Activated naive CD4-positive, alpha-beta T cell treated with anti-CD3 and anti-CD28 coated beads, Interleukin-2, amount 50 U/mL, for 24 hours (primary cell): ENCODE data around the gene B3GALT4.
A peak's percentile ranks its signal among the peaks of the same experiment; 100 is the strongest.

Experiments used
- H3K27ac Mint-ChIP-seq: one replicate; pipeline ENCODE4 v1.8.0; 2021; ENCODE audit warnings: mild to moderate bottlenecking, mixed read lengths
- H3K27me3 Mint-ChIP-seq: one replicate; pipeline ENCODE4 v1.8.0; 2021; ENCODE audit warnings: mixed read lengths
- H3K36me3 Mint-ChIP-seq: one replicate; pipeline ENCODE4 v1.8.0; 2021; ENCODE audit warnings: mixed read lengths
- H3K4me1 Mint-ChIP-seq: one replicate; pipeline ENCODE4 v1.8.0; 2021; ENCODE audit warnings: mixed read lengths
- H3K4me3 Mint-ChIP-seq: one replicate; pipeline ENCODE4 v1.8.0; 2021; ENCODE audit warnings: mild to moderate bottlenecking, mixed read lengths
- H3K9me3 Mint-ChIP-seq: one replicate; pipeline ENCODE4 v1.8.0; 2021; ENCODE audit warnings: mixed read lengths

The B3GALT4 gene

DNA sequence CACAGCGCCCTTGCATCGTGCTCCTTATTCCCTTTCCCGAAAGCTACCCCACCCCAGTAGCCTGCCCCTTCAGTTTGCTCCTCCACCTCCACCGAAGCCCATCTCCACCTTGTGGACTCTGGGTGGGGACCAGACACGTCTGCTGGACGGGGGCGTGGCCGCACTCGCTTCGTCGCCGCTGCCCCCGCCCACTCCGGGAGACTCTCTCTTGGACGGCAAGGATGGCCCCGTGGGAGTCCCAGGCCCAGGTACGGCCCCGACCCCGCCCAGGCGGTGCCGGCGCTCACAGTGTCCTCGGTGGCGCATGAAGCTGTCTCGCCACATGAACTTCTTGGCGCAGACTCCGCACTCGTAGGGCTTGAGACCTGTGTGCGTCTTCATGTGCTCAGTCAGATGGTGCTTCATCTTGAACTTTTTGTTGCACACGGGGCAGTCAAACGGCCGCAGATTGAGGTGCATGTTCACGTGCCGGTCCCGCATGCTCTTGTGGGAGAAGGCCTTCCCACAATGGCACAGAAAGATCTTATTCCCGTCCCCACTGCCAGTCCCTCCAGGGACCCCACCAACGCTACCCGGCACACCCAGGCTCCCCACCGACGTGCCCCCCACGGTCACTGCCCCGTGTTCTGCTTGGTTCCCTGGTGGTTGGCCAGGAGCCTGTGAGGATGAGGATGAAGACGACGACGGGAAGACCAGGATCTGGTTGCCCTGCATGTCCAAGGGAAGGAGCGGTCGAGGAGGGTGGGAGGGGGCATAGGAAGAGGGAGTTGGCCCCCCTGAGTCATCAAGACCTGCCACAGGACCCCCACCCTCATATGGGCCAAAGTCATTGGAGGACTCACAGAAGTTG is 38.2 kb downstream of the B3GALT4 start:
- Mint-ChIP-seq H3K27ac (peak overlapping the region; percentile 96), H3K4me1 (peaks cover 66% of the 10 kb centered on the region), H3K27me3 (no peaks in the 10 kb centered on the region), H3K4me3 (peak overlapping the region; percentile 97), H3K36me3 (peaks cover 24% of the 10 kb centered on the region), H3K9me3 (no peaks in the 10 kb centered on the region)

DNA sequence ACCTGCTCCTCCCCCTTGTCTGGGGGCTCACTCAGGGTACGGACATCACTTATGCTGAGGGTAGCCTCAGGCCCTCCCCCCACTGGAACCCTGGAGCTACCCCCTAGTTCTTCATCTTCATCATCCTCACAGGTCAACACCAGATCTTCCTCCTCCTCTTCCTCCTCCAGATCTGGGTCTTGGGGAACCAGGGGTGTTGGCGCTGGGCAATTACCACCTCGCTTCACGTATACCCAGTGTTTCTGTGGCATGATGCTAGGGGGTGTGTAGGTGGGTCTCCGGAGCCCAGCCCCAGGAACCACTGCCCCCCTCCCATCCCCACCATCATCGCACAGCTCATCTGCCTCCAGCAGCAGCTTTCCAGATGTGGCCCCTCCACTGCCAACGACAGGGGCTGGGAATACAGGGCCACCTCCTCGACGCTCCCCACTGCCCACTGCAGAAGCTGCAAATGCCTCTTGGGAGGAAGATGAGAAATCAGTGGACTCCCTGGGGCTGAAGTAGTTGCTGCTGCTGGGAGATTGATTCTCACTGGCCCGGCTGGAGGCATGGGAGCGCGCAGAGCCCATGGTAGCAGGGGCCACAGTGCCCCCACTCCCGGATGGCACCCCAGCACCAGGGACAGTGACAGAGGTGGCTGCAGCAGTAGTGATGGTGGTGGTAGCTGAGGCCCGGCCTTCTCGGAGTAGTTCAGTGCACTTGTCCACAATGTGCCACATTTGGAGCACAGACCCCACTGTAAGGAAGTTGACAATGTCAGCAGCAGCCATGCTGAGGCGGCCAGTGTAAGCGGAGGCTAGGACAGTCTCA is 39.1 kb downstream of the B3GALT4 start:
- Mint-ChIP-seq H3K27ac (peak overlapping the region; percentile 73), H3K9me3 (no peaks in the 10 kb centered on the region), H3K27me3 (no peaks in the 10 kb centered on the region), H3K4me3 (peak overlapping the region; percentile 78), H3K36me3 (peaks cover 25% of the 10 kb centered on the region), H3K4me1 (peaks cover 70% of the 10 kb centered on the region)

DNA sequence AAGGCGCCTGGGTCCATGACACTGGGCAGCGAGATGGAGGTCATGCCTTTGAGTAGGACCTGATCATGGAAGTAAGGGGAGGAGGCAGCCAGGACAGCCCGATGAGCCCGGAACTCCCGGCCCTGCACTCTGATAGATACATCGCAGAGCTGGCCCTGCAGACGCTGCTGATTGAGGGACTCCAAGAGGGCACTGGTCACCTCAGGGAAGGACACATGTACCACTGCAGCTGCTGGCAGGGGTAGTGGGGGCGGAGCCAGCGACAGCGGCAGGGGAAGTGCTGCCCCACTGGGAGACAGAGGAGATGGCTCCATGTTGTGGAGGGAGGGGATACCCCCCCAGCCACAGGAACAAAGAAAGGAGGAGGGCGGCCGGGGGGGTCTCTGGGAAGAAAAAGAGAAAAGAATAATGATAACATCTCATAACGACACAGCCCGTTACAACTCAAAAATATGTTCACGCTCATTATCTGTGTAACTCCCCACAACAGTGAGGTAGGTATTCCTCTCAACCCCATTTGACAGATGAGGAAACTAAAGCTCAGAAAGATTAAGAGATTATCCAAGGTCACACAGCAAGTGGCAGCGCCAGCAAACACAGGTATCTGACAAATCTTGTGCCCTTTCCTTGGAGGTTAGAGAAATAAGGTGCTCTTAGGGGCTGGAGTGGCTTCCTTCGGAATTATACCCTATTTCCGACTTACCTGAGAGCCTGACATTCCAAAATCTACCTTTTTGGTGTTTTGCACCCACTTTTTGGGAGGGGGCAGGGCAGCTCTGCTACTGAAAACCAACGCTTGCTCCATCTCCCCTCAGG is 39.9 kb downstream of the B3GALT4 start:
- H3K4me3 Mint-ChIP-seq = peak overlapping the region; percentile 78

DNA sequence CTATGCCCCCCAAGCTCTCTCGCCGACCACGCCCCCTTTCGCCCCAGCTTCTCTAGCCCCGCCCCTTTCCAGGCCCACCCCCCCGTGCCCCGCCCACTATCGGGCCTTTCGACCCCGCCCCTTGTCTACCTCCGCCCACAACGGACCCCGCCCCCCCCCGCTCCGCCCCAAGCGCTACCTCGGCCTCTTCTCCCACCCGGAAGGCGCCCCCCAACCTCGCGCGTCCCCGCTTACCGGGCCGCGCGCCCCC is 40.4 kb downstream of the B3GALT4 start:
- H3K4me3 Mint-ChIP-seq = peak overlapping the region; percentile 78
- H3K4me1 Mint-ChIP-seq = peaks cover 76% of the 10 kb centered on the region
- no peaks in the 10 kb centered on the region for H3K9me3 Mint-ChIP-seq
- no peaks in the 10 kb centered on the region for H3K27me3 Mint-ChIP-seq
- peak overlapping the region; percentile 55 for H3K27ac Mint-ChIP-seq
- peaks cover 27% of the 10 kb centered on the region for H3K36me3 Mint-ChIP-seq

More for the DNA sequence above, 39.9 kb downstream of the B3GALT4 start:
- Mint-ChIP-seq H3K9me3 (no peaks in the 10 kb centered on the region), H3K36me3 (peaks cover 24% of the 10 kb centered on the region), H3K4me1 (peaks cover 74% of the 10 kb centered on the region), H3K27me3 (no peaks in the 10 kb centered on the region), H3K27ac (peak overlapping the region; percentile 73)

DNA sequence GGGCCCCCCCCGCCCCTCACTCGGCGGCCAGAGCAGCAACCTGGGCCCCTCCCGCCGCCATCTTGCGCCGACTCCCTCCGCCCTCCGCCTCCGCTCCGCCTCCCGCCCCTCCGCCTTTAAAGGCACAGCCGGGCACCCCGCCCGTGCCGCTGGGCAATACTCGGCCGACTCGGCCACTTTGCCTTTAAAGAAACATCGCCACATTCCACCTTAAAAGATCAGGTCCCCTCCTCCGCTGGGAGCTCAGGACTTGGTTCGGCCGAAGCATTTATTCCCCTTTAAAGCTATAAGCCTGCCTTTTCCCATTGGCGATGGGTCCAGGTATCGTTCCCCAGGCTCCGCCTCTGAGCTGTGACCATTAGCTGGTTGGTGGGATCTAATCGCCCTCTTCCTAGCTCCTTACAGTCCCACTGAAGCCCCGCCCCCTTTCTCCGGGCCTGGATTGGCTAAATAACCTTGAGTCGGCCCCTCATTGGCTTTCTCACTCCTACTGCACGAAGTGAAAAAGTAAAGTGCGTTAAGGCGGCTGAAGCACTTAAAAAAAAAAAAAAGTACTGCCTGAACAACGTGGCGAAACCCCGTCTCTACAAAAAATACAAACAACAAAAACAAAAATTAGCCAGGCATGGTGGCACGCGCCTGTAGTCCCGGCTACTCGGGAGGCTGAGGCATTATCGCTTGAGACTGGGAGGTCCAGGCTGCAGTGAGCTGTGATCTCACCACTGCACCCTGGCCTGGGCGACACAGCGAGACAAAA is 40.9 kb downstream of the B3GALT4 start, which contains the start of gene ZBTB22:
Gene ZBTB22 (minus strand): TSS at position 76 of the 757 bp plus-strand sequence. CDS start 828 bp downstream, outside the sequence.
- H3K4me1 Mint-ChIP-seq = peaks cover 79% of the 10 kb centered on the region
- H3K27ac Mint-ChIP-seq = peak within 1 kb of the TSS; percentile 96
- no peaks in the 10 kb centered on the region for H3K27me3 Mint-ChIP-seq
- H3K36me3 Mint-ChIP-seq = peaks cover 24% of the 10 kb centered on the region
- peak within 1 kb of the TSS; percentile 95 for H3K4me3 Mint-ChIP-seq
- no peaks in the 10 kb centered on the region for H3K9me3 Mint-ChIP-seq

DNA sequence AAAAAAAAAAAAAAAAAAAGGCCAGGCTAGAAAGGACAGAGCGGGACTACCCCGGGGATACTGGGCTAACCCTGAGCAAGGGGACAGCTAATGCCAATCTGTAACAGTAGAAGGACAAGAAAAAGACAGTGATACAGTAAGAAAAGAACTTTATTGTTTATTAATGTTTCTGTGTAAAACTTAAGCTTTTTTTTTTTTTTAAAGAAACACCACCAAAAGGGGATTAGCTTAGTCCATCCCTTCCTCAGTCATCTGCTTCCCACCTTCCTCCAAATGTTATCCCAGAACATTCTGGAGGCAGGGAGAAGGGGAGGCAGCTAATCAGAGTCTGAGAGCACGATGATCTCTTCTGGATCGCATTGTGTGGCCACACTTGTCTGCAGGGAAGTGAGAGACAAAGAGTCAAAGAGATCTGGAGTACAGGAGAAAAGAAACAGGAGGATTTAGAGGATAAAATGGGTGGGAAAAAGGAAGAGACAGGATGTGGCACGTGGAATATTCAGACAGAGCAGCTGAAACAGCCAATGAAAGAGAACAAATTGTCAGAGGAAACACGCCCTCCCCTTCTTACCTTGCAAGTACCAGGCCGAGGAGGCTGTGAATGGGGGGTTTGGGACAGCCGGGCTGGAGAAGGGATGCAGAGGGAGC is 41.6 kb downstream of the B3GALT4 start:
- Mint-ChIP-seq H3K9me3 (no peaks in the 10 kb centered on the region), H3K4me3 (peak overlapping the region; percentile 95), H3K4me1 (peaks cover 82% of the 10 kb centered on the region), H3K27me3 (no peaks in the 10 kb centered on the region), H3K27ac (peak overlapping the region; percentile 96), H3K36me3 (peaks cover 22% of the 10 kb centered on the region)

DNA sequence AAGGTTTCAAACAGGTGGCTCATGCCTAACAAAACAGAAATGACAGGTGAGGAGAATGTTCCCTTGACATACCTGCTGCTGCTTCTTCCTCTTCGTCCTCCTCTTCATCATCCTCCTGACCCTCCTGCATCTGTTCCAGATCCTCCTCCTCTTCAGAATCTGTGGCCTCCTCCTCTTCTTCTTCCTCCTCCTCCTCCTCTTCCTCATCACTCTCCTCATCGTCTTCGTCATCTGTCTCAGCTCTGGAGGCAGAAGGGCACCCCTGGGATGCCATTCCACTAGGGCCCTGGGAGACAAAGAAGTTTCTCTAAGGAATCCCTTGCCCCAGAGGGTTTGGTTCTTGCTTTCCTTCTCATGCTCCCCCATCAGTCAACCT is 43.0 kb downstream of the B3GALT4 start:
- H3K27ac Mint-ChIP-seq = peak overlapping the region; percentile 26
- H3K27me3 Mint-ChIP-seq = no peaks in the 10 kb centered on the region
- H3K9me3 Mint-ChIP-seq = no peaks in the 10 kb centered on the region
- peaks cover 86% of the 10 kb centered on the region for H3K4me1 Mint-ChIP-seq
- H3K4me3 Mint-ChIP-seq = peak overlapping the region; percentile 95
- peaks cover 22% of the 10 kb centered on the region for H3K36me3 Mint-ChIP-seq

DNA sequence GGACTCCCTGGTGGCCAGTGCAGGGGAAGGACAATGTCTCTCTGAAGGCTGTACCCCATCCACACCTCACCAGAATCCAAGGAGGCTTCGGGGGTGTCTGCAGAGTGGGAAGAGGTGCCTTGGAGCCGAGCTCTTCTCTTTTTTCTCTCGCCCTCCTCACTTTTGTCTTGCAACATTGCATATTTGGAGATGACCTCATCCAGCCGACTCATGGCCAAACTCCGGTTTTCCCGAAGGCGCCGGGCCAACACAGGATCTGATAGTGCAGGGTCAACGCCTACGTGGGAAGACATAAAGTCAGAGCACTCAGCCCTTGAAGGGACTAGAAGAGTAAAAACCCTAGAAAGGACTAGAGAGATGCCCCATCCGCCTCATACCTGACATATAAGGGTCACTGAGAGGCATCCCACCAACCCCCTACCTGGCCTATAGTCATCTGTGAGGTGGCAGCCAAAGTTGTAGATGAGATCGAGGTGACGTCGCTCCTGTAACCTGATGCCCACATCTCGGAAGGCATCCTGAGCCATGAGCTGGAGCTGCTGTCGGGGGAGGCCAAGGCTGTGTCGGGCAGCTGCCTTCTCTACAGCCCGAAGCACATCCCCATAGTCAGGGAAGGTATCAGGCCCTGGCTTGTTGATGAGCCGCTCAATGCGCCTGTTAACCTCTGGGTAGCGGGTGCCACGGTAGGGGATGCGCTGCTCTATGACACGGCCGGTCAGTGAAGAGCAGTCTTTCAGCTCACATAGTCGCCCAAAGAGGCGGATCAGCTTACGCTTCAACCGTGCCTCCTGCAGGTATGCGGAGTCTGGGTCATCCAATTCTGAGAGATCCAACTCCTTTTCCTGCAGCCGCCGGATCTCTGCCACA is 43.6 kb downstream of the B3GALT4 start:
- peaks cover 22% of the 10 kb centered on the region for H3K36me3 Mint-ChIP-seq
- no peaks in the 10 kb centered on the region for H3K27me3 Mint-ChIP-seq
- no peak overlapping the region for H3K27ac Mint-ChIP-seq
- peaks cover 80% of the 10 kb centered on the region for H3K4me1 Mint-ChIP-seq
- H3K4me3 Mint-ChIP-seq = peak overlapping the region; percentile 95
- no peaks in the 10 kb centered on the region for H3K9me3 Mint-ChIP-seq

DNA sequence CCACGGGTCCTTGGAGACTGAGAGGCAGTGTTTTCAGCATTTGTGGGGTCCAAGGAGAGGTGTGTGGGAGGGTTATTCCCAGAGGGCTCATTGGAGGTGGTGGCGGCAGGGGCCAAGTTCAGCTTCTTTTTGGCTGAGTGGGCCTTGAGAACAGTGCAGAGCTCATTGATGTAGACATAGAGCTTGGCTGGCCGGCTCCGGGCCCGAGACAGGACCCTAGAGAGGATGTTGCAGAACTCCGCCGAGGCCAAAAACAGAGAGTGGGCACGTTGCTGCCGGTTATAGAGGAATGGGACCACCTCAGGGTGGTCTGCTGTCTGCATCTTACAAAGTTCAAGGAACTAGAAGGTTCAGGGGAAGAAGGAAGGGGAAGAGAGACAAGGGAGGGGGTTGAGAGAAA is 44.3 kb downstream of the B3GALT4 start:
- no peaks in the 10 kb centered on the region for H3K27me3 Mint-ChIP-seq
- peaks cover 22% of the 10 kb centered on the region for H3K36me3 Mint-ChIP-seq
- peak overlapping the region; percentile 95 for H3K4me3 Mint-ChIP-seq
- H3K27ac Mint-ChIP-seq = peak overlapping the region; percentile 87
- H3K4me1 Mint-ChIP-seq = peaks cover 73% of the 10 kb centered on the region
- H3K9me3 Mint-ChIP-seq = no peaks in the 10 kb centered on the region

DNA sequence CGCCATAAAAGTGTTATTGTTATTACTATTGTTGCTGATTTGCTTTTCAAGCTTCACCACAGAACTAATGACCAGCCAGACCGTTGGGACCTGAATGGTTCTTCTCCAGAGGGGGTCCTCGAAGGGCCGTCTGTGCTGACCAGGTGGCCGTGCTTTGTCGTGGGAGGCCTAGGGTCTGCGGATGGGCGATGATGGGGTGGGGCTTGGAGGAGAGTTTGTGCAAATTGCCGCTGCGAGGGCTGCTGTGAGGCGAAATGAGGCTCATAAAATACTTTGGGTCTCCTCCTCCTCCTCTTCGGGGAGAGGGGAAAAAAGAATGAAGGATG is 46.7 kb downstream of the B3GALT4 start:
- no peaks in the 10 kb centered on the region for H3K27me3 Mint-ChIP-seq

DNA sequence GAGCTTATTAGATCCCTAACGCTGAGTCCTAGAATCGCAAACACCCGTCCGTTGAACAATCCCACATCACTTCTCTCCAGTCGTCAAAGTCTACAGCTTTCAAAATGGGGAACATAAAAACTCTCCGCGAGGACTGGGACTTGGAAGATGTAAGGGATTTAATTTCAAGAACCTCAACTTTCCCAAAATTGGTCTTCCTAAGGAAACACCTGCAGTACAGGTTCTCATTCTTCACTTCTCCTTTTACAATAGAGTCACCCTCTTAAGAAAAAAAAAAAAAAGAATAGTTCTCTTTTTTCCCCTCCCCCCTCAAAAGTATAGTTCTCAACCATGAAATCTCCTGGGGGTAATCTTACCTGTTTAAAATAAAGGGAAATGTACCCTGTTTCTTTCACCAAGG is 47.2 kb downstream of the B3GALT4 start:
- H3K36me3 Mint-ChIP-seq = peaks cover 18% of the 10 kb centered on the region
- peaks cover 47% of the 10 kb centered on the region for H3K4me1 Mint-ChIP-seq
- peak overlapping the region; percentile 95 for H3K4me3 Mint-ChIP-seq
- no peak overlapping the region for H3K27ac Mint-ChIP-seq
- H3K27me3 Mint-ChIP-seq = no peaks in the 10 kb centered on the region
- H3K9me3 Mint-ChIP-seq = no peaks in the 10 kb centered on the region

More for the DNA sequence above, 46.7 kb downstream of the B3GALT4 start:
- Mint-ChIP-seq H3K27ac (peak overlapping the region; percentile 96), H3K4me3 (peak overlapping the region; percentile 95), H3K36me3 (peaks cover 20% of the 10 kb centered on the region), H3K9me3 (no peaks in the 10 kb centered on the region), H3K4me1 (peaks cover 52% of the 10 kb centered on the region)
